ENCODE data around the gene ABLIM3.

GRCh38 chr5:149210225-149210624 is 68.9 kb downstream of the ABLIM3 start:
- TF ChIP-seq CTCF (IDR thresholded peaks at IDR 0.05; ENCODE audit: insufficient read depth, low read depth, low read length): no peak
- TF ChIP-seq EZH2 (IDR thresholded peaks at IDR 0.05; ENCODE audit: insufficient read depth, low read length): no peak
